ENCODE measurements around the gene NCF4. TPM values are rescaled to one million over a fixed set of nuclear protein-coding genes. Genes with fewer than 3 reads are reported as not detected.

Gene NCF4
- total RNA-seq, 2 experiments from 2014 or later: 2.3 to 2.5 TPM

DNA sequence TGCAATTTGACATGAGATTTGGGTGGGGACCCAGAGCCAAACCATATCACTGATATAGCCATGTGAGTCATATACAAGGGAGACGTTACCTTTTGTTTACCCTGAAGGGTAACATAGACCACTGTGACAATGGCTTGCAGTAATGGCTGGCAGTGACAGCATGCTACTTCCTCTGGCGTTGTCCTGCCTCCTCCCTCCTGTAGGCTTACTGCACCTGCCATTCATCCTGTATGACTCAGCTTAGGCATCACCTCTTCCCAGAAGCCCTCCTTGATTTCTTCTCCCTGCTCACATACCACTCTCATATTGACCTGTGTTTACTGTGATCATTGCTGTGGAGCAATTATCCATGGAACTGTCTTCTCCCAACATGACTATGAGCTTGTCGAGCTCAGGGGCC lies 32.0 kb upstream of the NCF4 start:
- DNase-seq: no peak
- Mint-ChIP-seq H3K4me3 (no peak overlapping the region), H3K27ac (no peak overlapping the region), H3K36me3 (no peaks in the 10 kb centered on the region), H3K27me3 (peaks cover 59% of the 10 kb centered on the region), H3K9me3 (no peaks in the 10 kb centered on the region), H3K4me1 (peaks cover 10% of the 10 kb centered on the region)

DNA sequence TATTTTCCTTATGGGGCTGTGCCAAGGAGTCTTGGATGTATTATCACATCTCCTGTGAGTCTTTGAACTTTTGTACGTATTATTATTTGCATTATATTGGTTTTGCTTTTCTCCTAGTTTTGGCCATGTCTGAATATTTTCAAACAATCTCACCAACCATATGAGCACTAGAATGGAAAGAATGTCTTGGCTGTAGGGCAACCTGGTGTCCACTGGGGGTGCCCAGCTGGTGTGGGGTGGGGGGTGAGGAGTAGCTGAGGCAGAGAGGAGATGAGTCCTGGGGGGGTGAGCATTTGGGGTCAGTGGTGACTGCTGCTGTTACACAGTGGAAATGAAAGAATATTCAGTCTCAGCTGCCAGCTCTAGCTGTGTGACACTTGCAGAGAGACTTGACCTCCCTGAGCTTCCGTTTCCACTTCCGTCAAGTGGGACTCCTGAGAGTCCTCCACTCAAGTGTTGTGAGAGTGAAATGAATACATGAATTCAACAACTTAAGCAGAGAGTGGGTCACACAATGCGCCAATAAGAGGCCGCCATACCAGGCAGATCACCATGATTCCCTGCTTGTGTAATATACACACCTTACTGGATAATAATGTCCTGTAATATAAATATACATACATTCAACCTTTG lies 31.3 kb upstream of the NCF4 start:
- Mint-ChIP-seq H3K27me3 (peaks cover 60% of the 10 kb centered on the region), H3K4me3 (no peak overlapping the region)
- no peak for DNase-seq

DNA sequence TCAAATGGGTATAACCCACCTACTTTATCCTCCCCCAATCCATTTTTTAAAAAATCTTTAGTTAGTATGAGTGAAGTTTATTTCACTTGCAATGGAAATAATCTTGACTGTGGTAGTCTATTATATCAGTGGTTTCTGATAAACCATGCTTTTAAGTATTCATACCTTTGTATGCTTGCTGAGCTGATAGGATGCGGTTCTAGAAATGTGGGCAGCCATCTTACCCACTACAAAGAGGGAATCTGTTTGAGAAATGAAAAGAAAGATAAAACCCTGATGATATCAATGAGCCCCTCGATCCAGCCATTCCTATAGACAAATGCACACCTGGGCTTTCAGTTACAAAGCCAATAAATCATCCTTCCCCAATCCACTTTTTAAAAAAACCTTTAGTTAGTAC lies 30.2 kb upstream of the NCF4 start:
- no peak overlapping the region for H3K27ac Mint-ChIP-seq
- no peak overlapping the region for H3K4me3 Mint-ChIP-seq
- no peak for DNase-seq
- no peaks in the 10 kb centered on the region for H3K36me3 Mint-ChIP-seq
- H3K4me1 Mint-ChIP-seq: peaks cover 10% of the 10 kb centered on the region
- H3K9me3 Mint-ChIP-seq: no peaks in the 10 kb centered on the region
- peaks cover 60% of the 10 kb centered on the region for H3K27me3 Mint-ChIP-seq

More for the DNA sequence above, 31.3 kb upstream of the NCF4 start:
- Mint-ChIP-seq H3K36me3 (no peaks in the 10 kb centered on the region), H3K27ac (no peak overlapping the region), H3K9me3 (no peaks in the 10 kb centered on the region), H3K4me1 (peaks cover 10% of the 10 kb centered on the region)

DNA sequence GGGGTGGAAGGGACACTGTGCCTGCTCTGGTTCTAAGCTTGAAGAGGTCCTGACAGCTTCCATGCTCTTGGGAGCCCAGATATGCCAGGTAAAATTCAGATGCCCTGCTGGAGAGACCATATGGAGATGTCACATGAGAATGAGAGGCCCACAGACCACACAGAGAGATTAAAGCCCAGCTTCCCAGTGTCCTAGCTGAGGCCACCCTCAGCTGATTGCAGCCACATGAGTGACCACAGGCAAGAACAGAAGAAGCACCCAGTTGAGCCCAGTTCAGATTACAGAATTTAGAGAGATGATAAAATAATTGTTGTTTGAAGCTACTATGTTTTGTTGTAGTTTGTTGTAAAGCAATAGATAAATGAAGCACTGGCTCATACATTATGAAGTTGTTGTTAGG lies 29.6 kb upstream of the NCF4 start:
- no peaks in the 10 kb centered on the region for H3K9me3 Mint-ChIP-seq
- H3K36me3 Mint-ChIP-seq: no peaks in the 10 kb centered on the region
- no peak overlapping the region for H3K4me3 Mint-ChIP-seq
- peaks cover 10% of the 10 kb centered on the region for H3K4me1 Mint-ChIP-seq
- peaks cover 66% of the 10 kb centered on the region for H3K27me3 Mint-ChIP-seq
- no peak overlapping the region for H3K27ac Mint-ChIP-seq
- DNase-seq: no peak

DNA sequence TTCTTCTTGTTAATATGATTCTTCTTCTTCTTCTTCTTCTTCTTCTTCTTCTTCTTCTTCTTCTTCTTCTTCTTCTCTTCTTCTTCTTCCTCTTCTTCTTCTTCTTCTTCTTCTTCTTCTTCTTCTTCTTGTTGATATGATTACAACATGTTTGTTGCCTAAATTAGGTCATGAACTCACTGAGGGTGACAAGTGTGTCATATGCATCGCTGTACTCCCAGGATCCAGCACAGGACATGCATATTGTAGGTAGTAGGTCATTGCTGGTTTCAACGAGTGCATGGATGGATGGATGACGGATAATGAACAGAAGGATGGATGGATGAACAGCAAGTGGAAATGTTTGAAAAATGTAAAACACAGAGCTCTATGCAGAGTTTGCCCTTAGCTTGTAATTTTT lies 29.1 kb upstream of the NCF4 start:
- peaks cover 11% of the 10 kb centered on the region for H3K4me1 Mint-ChIP-seq
- no peak overlapping the region for H3K4me3 Mint-ChIP-seq
- no peak overlapping the region for H3K27ac Mint-ChIP-seq
- DNase-seq: no peak
- H3K9me3 Mint-ChIP-seq: no peaks in the 10 kb centered on the region
- H3K27me3 Mint-ChIP-seq: peaks cover 66% of the 10 kb centered on the region
- no peaks in the 10 kb centered on the region for H3K36me3 Mint-ChIP-seq

DNA sequence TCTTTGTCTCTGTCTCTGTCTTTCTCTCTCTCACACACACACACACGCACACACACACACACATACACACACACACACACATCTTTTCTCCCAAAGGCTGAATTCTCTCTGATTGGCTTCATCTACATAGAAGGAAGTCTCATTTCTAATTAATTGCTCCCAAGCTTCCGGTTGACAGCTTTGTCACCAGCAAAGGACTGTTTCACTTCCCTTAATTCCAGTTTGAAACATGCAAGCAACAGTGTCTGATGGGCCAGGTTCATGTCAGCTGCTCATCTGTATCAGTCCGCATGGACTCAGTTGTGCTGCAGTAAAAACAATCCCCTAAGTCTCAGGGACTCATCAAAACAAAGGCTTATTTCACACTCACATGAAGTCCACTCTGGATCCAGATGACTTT lies 27.7 kb upstream of the NCF4 start:
- H3K36me3 Mint-ChIP-seq: peaks cover 3% of the 10 kb centered on the region

DNA sequence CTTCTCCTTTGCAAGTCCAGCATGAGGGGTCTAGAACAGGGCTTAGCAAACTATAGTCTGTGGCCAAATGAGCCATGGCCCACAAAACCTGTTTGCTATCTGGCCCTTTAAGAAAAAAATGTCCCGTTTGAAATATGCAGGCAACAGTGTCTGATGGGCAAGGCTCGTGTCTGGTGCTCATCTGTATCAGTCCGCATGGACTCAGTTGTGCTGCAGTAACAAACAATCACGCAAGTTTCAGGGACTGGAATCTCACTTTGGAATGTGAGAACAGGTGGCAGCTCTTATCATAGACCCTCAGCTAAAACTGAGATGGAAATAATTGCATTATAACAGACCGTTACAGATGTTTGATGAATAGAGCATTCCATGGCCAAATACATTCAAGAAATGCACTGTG lies 24.9 kb upstream of the NCF4 start:
- Mint-ChIP-seq H3K27ac (no peak overlapping the region), H3K4me1 (peaks cover 9% of the 10 kb centered on the region), H3K36me3 (peaks cover 7% of the 10 kb centered on the region), H3K4me3 (no peak overlapping the region), H3K9me3 (peaks cover 7% of the 10 kb centered on the region), H3K27me3 (peaks cover 60% of the 10 kb centered on the region)
- no peak for DNase-seq

More for the DNA sequence above, 27.7 kb upstream of the NCF4 start:
- Mint-ChIP-seq H3K9me3 (peaks cover 6% of the 10 kb centered on the region), H3K27me3 (peaks cover 70% of the 10 kb centered on the region), H3K4me1 (peaks cover 15% of the 10 kb centered on the region), H3K27ac (no peak overlapping the region), H3K4me3 (no peak overlapping the region)
- DNase-seq: no peak

DNA sequence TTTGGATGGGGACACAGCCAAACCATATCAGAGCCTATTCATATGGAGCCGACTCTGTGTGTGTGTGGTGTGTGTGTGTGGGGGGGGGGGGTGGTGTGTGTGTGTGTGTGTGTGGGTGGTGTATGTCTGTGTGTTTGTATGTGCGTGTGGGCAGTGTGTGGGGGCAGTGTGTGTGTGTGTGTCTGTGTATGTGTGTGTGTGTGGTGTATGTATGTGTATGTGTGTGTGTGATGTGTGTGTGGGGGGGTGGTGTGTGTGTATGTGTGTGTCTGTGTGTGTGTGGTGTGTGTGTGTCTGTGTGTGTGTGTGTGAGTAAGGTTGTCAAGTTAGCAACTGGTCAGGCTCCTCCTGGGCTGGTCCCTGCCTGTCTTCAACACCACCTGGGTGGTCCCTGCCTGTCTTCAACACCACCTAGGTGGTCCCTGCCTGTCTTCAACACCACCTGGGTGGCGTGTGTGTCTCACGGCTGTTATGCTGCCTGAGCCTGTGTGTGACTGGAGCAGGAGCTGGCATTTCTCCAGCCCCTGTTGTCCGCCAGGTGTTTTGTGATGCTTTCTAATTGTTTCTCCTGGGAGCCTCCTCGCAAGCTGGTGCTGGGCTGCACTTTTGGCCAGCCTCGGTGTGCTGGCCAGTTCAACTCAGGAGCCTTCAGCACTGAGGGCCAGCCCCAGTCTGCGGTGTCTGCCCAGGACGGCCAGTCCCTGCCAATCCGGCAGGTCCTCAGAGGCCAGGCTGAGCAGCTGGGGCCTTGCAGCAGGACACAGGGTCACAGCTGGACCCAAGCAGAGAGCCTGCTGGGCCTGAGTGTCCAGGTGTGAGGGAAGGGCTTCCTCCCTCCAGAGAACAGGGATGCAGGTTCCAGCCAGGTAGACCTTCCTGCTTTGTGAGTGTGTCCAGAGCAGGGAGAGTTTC lies 22.4 kb upstream of the NCF4 start:
- Mint-ChIP-seq H3K36me3 (peaks cover 7% of the 10 kb centered on the region), H3K27ac (no peak overlapping the region), H3K4me1 (peaks cover 5% of the 10 kb centered on the region), H3K27me3 (peaks cover 44% of the 10 kb centered on the region), H3K4me3 (no peak overlapping the region), H3K9me3 (peaks cover 7% of the 10 kb centered on the region)
- no peak for DNase-seq

GRCh38 chr22:36839356-36840073 lies 21.3 kb upstream of the NCF4 start:
- no peak overlapping the region for H3K4me3 Mint-ChIP-seq
- H3K27ac Mint-ChIP-seq: no peak overlapping the region
- peaks cover 7% of the 10 kb centered on the region for H3K9me3 Mint-ChIP-seq
- H3K4me1 Mint-ChIP-seq: peaks cover 5% of the 10 kb centered on the region
- DNase-seq: no peak
- H3K27me3 Mint-ChIP-seq: peaks cover 35% of the 10 kb centered on the region
- peaks cover 7% of the 10 kb centered on the region for H3K36me3 Mint-ChIP-seq

- peaks cover 39% of the 10 kb centered on the region for H3K27me3 Mint-ChIP-seq
- H3K9me3 Mint-ChIP-seq: peaks cover 7% of the 10 kb centered on the region
- no peak for DNase-seq
- peaks cover 7% of the 10 kb centered on the region for H3K36me3 Mint-ChIP-seq
- peaks cover 5% of the 10 kb centered on the region for H3K4me1 Mint-ChIP-seq
- H3K27ac Mint-ChIP-seq: no peak overlapping the region
- H3K4me3 Mint-ChIP-seq: no peak overlapping the region
These were observed 20.7 kb upstream of the NCF4 start for GRCh38 chr22:36840106-36840505.

DNA sequence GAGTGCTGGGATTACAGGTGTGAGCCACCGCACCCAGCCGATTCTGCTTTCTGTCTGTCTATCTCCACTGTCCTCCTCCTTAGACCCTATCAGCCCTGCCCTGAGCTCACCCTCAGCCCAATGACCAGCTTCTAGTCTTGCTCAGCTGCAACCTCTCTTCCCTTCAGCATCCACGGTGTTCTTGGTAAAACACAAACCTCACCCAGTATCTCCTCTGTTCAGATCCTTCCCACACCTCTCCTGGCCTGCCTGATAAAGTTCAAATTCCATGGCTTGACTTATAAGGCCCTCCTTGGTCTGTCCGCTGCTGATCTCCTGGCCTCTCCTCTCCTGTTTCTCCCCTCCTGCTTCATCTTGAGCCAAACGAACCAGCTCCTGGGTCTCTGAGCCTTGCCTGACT lies 14.5 kb upstream of the NCF4 start:
- H3K27me3 Mint-ChIP-seq: peaks cover 22% of the 10 kb centered on the region
- H3K9me3 Mint-ChIP-seq: no peaks in the 10 kb centered on the region
- no peak overlapping the region for H3K27ac Mint-ChIP-seq

GRCh38 chr22:36846949-36847348 lies 13.9 kb upstream of the NCF4 start:
- H3K27me3 Mint-ChIP-seq: peaks cover 18% of the 10 kb centered on the region
- DNase-seq: no peak
- no peak overlapping the region for H3K27ac Mint-ChIP-seq
- H3K4me1 Mint-ChIP-seq: no peaks in the 10 kb centered on the region
- H3K4me3 Mint-ChIP-seq: no peak overlapping the region
- no peaks in the 10 kb centered on the region for H3K36me3 Mint-ChIP-seq
- no peaks in the 10 kb centered on the region for H3K9me3 Mint-ChIP-seq

More for the DNA sequence above, 14.5 kb upstream of the NCF4 start:
- Mint-ChIP-seq H3K4me3 (no peak overlapping the region), H3K4me1 (no peaks in the 10 kb centered on the region), H3K36me3 (no peaks in the 10 kb centered on the region)
- DNase-seq: no peak

DNA sequence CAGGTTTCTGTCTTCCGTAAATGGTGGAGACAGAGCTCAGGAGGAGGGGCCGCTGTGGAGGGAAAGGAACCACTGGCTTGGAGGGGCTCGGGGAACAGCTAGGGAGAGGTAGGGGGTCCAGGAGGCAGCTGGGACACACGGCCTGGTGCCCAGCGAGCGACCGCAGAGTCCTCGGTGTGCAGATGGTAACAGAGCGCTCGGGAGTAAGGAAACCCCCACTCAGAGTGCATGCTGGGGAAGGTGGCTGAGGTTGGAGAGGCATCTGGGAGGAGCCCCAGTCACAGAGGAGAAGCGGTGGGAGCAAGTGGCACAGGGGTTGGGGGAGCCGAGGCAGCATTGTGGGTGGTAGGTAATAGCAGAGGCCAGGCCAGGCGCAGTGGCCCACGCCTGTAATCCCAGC lies 10.8 kb upstream of the NCF4 start:
- Mint-ChIP-seq H3K36me3 (peaks cover 2% of the 10 kb centered on the region), H3K9me3 (peaks cover 3% of the 10 kb centered on the region), H3K4me3 (no peak overlapping the region), H3K4me1 (peaks cover 5% of the 10 kb centered on the region), H3K27me3 (peaks cover 13% of the 10 kb centered on the region), H3K27ac (no peak overlapping the region)
- no peak for DNase-seq

- peaks cover 5% of the 10 kb centered on the region for H3K4me1 Mint-ChIP-seq
- peaks cover 10% of the 10 kb centered on the region for H3K27me3 Mint-ChIP-seq
- no peak overlapping the region for H3K27ac Mint-ChIP-seq
- H3K4me3 Mint-ChIP-seq: no peak overlapping the region
- peaks cover 3% of the 10 kb centered on the region for H3K9me3 Mint-ChIP-seq
- peaks cover 2% of the 10 kb centered on the region for H3K36me3 Mint-ChIP-seq
- DNase-seq: no peak
These were observed 10.1 kb upstream of the NCF4 start for GRCh38 chr22:36850682-36851081.

Measured in activated naive CD8-positive, alpha-beta T cell treated with anti-CD3 and anti-CD28 coated beads for 36 hours (primary cell).